ENCODE data around the gene LRBA. TPM values are rescaled to one million over a fixed set of nuclear protein-coding genes. Genes with fewer than 3 reads are reported as not detected.
A peak's percentile ranks its signal among the peaks of the same experiment; 100 is the strongest.

The LRBA gene
- total RNA-seq, 6 experiments from 2014 or later = 13.6 to 17.6 (median 15.0) TPM

DNA sequence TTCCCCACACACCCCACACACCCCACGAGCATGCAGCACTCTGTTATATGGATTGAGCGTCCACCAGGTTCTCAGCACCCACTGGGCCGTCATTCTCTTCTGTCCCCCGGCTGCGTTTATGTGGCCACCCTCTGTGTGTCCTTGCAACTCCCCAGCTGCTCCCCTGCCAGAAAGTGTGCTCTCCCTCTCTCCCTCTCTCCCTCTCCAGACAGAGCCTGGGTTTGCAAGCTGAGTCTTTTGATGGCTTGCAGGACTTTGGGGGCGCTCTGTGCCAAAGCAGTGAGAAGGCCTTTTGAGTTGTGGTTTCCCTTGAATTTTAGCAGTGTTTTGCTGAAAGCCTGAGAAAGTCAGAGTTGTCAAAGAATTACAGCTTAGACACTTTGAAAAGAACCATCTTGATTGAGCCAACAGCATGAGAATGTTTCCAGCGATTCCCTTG, 763.3 kb downstream of the LRBA start:
- peaks cover 59% of the 10 kb centered on the region for H3K27me3 Mint-ChIP-seq (ENCODE audit: insufficient read depth)
- H3K9me3 Mint-ChIP-seq = peaks cover 19% of the 10 kb centered on the region
- no peak for DNase-seq
- peak overlapping the region; percentile 75; the same call in 1 of the 2 replicates for H3K4me3 Mint-ChIP-seq
- H3K36me3 Mint-ChIP-seq (ENCODE audit: low read depth) = peaks cover 69% of the 10 kb centered on the region
- H3K27ac Mint-ChIP-seq = peak overlapping the region; percentile 81; the same call in 1 of the 2 replicates
- TF ChIP-seq, protein P1, sequence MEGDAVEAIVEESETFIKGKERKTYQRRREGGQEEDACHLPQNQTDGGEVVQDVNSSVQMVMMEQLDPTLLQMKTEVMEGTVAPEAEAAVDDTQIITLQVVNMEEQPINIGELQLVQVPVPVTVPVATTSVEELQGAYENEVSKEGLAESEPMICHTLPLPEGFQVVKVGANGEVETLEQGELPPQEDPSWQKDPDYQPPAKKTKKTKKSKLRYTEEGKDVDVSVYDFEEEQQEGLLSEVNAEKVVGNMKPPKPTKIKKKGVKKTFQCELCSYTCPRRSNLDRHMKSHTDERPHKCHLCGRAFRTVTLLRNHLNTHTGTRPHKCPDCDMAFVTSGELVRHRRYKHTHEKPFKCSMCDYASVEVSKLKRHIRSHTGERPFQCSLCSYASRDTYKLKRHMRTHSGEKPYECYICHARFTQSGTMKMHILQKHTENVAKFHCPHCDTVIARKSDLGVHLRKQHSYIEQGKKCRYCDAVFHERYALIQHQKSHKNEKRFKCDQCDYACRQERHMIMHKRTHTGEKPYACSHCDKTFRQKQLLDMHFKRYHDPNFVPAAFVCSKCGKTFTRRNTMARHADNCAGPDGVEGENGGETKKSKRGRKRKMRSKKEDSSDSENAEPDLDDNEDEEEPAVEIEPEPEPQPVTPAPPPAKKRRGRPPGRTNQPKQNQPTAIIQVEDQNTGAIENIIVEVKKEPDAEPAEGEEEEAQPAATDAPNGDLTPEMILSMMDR (IDR thresholded peaks at IDR 0.05) = no peak
- H3K4me1 Mint-ChIP-seq (ENCODE audit: low read depth) = peaks cover 30% of the 10 kb centered on the region

DNA sequence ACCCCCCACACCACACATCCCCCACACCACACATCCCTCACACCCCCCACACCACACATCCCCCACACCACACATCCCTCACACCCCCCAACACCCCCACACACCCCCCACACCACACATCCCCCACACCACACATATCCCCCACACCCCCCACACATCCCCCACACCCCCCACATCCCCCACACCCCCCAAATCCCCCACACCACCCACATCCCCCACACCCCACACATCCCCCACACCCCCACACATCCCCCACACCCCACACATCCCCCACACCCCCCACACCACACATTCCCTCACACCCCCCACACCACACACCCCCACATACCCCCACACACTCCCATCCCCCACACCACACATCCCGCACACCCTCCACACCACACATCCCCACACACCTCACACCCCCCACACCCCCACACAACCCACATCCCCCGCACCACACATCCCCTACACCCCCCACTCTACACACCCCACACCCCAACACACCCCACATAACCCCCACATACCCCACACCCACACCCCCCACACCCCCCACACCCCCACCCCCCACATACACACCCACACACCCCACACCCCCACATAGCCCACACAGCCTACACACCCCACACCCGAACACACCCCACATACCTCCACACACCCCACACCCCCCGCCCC, 764.0 kb downstream of the LRBA start:
- peaks cover 19% of the 10 kb centered on the region for H3K9me3 Mint-ChIP-seq
- H3K36me3 Mint-ChIP-seq (ENCODE audit: low read depth) = peaks cover 69% of the 10 kb centered on the region
- H3K4me3 Mint-ChIP-seq = no peak overlapping the region
- no peak overlapping the region for H3K27ac Mint-ChIP-seq
- TF ChIP-seq, protein P1 (IDR thresholded peaks at IDR 0.05) = no peak
- peaks cover 34% of the 10 kb centered on the region for H3K4me1 Mint-ChIP-seq (ENCODE audit: low read depth)
- no peak for DNase-seq
- peaks cover 53% of the 10 kb centered on the region for H3K27me3 Mint-ChIP-seq (ENCODE audit: insufficient read depth)

DNA sequence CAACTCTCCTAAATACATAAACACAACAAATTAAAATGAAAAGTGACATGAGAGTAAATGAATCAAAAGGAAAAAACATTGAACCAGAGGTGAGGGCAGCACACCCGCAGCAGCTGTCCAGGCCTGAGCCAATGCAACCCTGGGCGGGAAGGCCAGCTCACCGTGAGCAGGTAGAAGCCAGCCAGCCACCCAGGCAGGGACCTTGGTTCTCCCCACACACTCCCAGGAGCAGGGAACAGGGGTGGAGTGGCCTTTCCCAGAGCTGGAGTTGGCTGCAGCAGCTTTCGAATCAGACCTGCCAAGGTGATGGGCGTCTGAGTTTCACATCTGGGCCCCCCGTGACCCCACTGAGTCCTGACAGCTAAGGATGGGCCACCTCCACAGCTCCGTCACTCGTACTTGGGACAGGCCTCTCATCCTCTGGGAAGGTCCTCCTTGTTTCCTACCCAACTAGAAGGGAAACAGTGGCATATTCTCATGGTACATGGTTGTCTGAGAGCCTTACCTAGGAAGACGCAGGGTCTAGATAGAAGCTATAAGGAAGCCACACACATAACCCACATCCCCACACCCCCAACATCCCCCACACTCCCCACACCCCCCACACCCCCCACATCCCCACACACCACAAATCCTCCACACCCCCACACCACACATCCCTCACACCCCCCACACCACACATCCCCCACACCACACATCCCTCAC, 764.6 kb downstream of the LRBA start:
- TF ChIP-seq, protein P1 (IDR thresholded peaks at IDR 0.05) = no peak
- peaks cover 36% of the 10 kb centered on the region for H3K4me1 Mint-ChIP-seq (ENCODE audit: low read depth)
- H3K36me3 Mint-ChIP-seq (ENCODE audit: low read depth) = peaks cover 67% of the 10 kb centered on the region
- no peak for DNase-seq
- H3K27ac Mint-ChIP-seq = peak overlapping the region; percentile 75
- peaks cover 19% of the 10 kb centered on the region for H3K9me3 Mint-ChIP-seq
- peak overlapping the region; percentile 39; the same call in 1 of the 2 replicates for H3K4me3 Mint-ChIP-seq
- peaks cover 48% of the 10 kb centered on the region for H3K27me3 Mint-ChIP-seq (ENCODE audit: insufficient read depth)

DNA sequence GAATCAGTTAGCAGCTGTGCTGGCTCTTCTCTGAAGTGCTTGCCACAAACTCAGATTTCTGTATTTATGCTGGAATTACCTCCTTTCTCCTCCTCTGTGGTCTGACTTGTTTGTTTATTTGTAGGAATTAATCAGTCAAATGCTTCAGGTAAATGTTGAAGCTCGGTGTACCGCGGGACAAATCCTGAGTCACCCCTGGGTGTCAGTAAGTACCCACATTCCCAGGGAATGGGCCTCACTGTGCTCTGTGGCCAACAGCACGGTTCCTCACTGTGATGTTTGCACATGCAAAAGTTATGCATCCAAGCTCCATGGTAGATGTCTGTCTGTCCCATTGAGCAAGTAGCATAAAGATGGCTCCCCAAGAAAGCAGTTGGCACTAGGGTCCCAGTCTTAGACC, 766.9 kb downstream of the LRBA start:
- Mint-ChIP-seq H3K4me3 (peak overlapping the region; percentile 44; the same call in 1 of the 2 replicates), H3K4me1 (ENCODE audit: low read depth) (peaks cover 57% of the 10 kb centered on the region), H3K27me3 (ENCODE audit: insufficient read depth) (peaks cover 37% of the 10 kb centered on the region), H3K36me3 (ENCODE audit: low read depth) (peaks cover 64% of the 10 kb centered on the region), H3K27ac (peak overlapping the region; percentile 62; the same call in 1 of the 2 replicates), H3K9me3 (peaks cover 15% of the 10 kb centered on the region)
- TF ChIP-seq, protein P1 (IDR thresholded peaks at IDR 0.05) = no peak
- DNase-seq = no peak

DNA sequence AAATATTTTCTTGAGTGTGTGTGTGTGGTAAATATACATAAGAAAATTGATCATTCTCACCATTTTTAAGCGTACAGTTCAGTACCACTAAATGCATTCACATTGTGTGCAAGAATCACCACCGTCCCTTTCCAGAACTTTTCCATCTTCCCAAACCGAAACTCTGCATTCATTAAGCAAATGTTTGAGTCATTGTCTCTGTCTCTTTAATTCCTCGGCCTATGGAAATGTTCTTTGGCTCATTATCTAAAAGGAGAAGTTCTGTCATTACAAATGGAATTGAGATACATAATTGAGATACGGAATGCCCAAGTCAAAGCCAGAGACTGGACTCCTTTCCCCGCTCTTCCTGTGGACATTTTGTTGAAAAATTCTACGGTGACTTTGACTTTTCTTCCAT, 767.9 kb downstream of the LRBA start:
- no peak for DNase-seq
- TF ChIP-seq, protein P1 (IDR thresholded peaks at IDR 0.05) = no peak
- H3K27ac Mint-ChIP-seq = peak overlapping the region; percentile 62
- H3K4me1 Mint-ChIP-seq (ENCODE audit: low read depth) = peaks cover 58% of the 10 kb centered on the region
- H3K9me3 Mint-ChIP-seq = peaks cover 5% of the 10 kb centered on the region; the same call in 1 of the 2 replicates
- peaks cover 34% of the 10 kb centered on the region for H3K27me3 Mint-ChIP-seq (ENCODE audit: insufficient read depth)
- peaks cover 64% of the 10 kb centered on the region for H3K36me3 Mint-ChIP-seq (ENCODE audit: low read depth)
- H3K4me3 Mint-ChIP-seq = no peak overlapping the region; the same call in 1 of the 2 replicates

Data from HFFc6 (cell line).